HepG2 (cell line): ENCODE results near the gene PTGES3. TPM values are rescaled to one million over a fixed set of nuclear protein-coding genes. Genes with fewer than 3 reads are reported as not detected.
A peak's percentile ranks its signal among the peaks of the same experiment; 100 is the strongest.

ENCODE experiments used
- CREB1 ChIP-seq, 2 experiments: fragments of 450-650 bp in 1 of 2; IDR thresholded peaks; 2 replicates each; pipeline ENCODE4 v1.6.1; 2016 to 2017; ENCODE audit warnings: control low read depth in 1 of 2, mild to moderate bottlenecking in 1 of 2, missing compliant biosample characterization in 1 of 2, missing genetic modification characterization in 1 of 2
- GATAD1 ChIP-seq: IDR thresholded peaks from 2 replicates; pipeline ENCODE4 v1.6.1; 2016; ENCODE audit warnings: missing genetic modification reagents, missing compliant biosample characterization
- HOXA5 ChIP-seq: sonication (generic); formaldehyde crosslinking; IDR thresholded peaks from 2 replicates; pipeline ENCODE4 v1.4.0; 2020; ENCODE audit warnings: missing genetic modification reagents
- KDM1A ChIP-seq: IDR thresholded peaks from 2 replicates; pipeline ENCODE4 v1.6.1; 2016; ENCODE audit warnings: missing compliant biosample characterization
- NFKBIZ ChIP-seq: IDR thresholded peaks from 2 replicates; pipeline ENCODE4 v1.6.1; 2018; ENCODE audit warnings: missing genetic modification reagents, missing compliant biosample characterization
- RFXANK ChIP-seq: IDR thresholded peaks from 2 replicates; pipeline ENCODE4 v1.6.1; 2016
- SALL2 ChIP-seq: sonication (generic); formaldehyde crosslinking; IDR thresholded peaks from 2 replicates; pipeline ENCODE4 v1.8.1; 2023; ENCODE audit warnings: mild to moderate bottlenecking, missing genetic modification reagents, inconsistent platforms
- SIN3A ChIP-seq: IDR thresholded peaks from 2 replicates; pipeline ENCODE4 v1.6.1; 2011; ENCODE audit warnings: low read depth, mild to moderate bottlenecking, control low read depth, low read length, borderline replicate concordance
- SNAPC4 ChIP-seq: sonication (generic); formaldehyde crosslinking; IDR thresholded peaks from 2 replicates; pipeline ENCODE4 v1.4.0; 2020; ENCODE audit warnings: mild to moderate bottlenecking, missing genetic modification reagents
- ZFAT ChIP-seq: sonication (generic); formaldehyde crosslinking; conservative IDR thresholded peaks from 2 replicates; pipeline ENCODE4 v1.8.1; 2023; ENCODE audit warnings: missing genetic modification reagents, inconsistent platforms
- ZNF354B ChIP-seq: sonication (generic); formaldehyde crosslinking; IDR thresholded peaks from 2 replicates; pipeline ENCODE4 v1.8.0; 2022; ENCODE audit warnings: mild to moderate bottlenecking, missing genetic modification reagents
- ZNF574 ChIP-seq: sonication (generic); formaldehyde crosslinking; IDR thresholded peaks from 2 replicates; pipeline ENCODE4 v1.4.0; 2020; ENCODE audit warnings: missing genetic modification reagents
- ZNF644 ChIP-seq: IDR thresholded peaks from 2 replicates; pipeline ENCODE4 v1.6.1; 2016; ENCODE audit warnings: low read depth
- ZNF780A ChIP-seq: sonication (generic); formaldehyde crosslinking; IDR thresholded peaks from 2 replicates; pipeline ENCODE4 v1.8.0; 2022; ENCODE audit warnings: mild to moderate bottlenecking, missing genetic modification reagents, moderate library complexity
- ZNF782 ChIP-seq: sonication (generic); formaldehyde crosslinking; IDR thresholded peaks from 2 replicates; pipeline ENCODE4 v1.4.0; 2020; ENCODE audit warnings: missing genetic modification reagents, mild to moderate bottlenecking, borderline replicate concordance
- ZSCAN22 ChIP-seq: sonication (generic); formaldehyde crosslinking; IDR thresholded peaks from 2 replicates; pipeline ENCODE4 v1.4.0; 2020; ENCODE audit warnings: mild to moderate bottlenecking, missing genetic modification reagents
- polyA plus RNA-seq, 8 experiments: library from polyadenylated mRNA; depleted of rRNA in 3 of 8; stranded (reverse) in 7 of 8; unstranded in 1 of 8; fragments of >200 nt; fragmentation: Illumina TruSeq in 4 of 8; extraction: Trizol in 4 of 8; gene quantifications; 2 replicates each; pipeline versions ENCODE4 v1.2.1 to v1.2.3, GENCODE V29; 2011 to 2016; ENCODE audit warnings: low read depth in 4 of 8, missing spikeins in 1 of 8, mixed read lengths in 1 of 8; ENCODE audit not compliant: insufficient read depth in 1 of 8
- total RNA-seq, 5 experiments: library from RNA; depleted of rRNA; stranded (reverse); fragments of >200 nt; fragmentation: Illumina TruSeq; extraction: Trizol; gene quantifications; 2 replicates each; pipeline ENCODE4 v1.2.3, GENCODE V29; 2016; ENCODE audit warnings: low read depth in 1 of 5
- TF ChIP-seq, protein P1 (sequence below): sonication (generic); formaldehyde crosslinking; IDR thresholded peaks from 2 replicates; pipeline ENCODE4 v1.4.0; 2020; ENCODE audit warnings: mild to moderate bottlenecking, missing genetic modification reagents
- TF ChIP-seq, protein P2 (sequence below): sonication (generic); formaldehyde crosslinking; IDR thresholded peaks from 2 replicates; pipeline ENCODE4 v1.4.0; 2020; ENCODE audit warnings: missing genetic modification reagents

The PTGES3 gene
- total and polyA plus RNA-seq, 2 of the 13 experiments (the other 11 are each of a cell fraction or from before 2014, with no cell fraction given): 54.4 to 159 TPM

DNA sequence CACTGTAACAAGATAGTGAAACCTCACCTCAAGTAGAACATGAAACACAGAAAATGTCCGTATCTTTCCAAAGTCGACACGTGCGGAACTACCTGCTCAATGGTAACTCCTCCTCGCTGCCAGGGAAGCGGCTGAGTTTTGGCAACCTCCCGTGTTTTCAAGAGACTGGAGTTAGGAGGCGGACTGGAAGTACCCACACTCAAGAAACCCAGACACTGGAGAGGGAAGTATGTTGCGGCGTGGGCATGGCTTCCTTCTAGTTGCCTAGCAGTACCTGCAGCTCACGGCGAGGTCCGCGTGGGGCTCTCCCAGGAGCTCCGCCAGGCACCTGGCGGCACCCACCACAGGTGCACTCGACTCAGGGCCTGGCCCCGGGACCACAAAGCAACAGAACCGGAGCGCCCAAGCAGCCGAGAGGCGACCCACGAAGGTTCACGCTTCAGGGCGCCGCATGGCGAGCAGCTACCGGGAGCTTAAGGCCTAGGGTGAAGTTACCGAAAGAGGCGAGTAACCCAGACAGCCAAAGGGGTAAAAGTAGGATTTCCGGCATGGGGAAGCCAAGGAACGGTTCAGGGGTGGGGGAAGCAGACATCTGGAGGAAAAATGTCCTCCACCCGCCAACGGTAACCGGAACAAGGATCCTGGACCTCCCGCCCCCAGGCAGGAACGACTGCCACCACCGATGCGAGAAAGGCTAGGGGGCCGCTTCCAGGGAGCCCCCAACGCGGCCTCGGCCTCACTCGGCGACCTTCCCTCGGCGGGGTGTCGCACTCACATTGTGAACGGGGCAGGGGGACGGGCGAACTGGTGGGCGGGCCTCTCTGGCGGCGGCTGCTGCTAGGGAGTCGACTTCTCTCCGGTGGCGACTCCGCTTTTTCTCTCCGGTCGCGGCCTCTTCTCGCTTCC, 608 bp downstream of the PTGES3 start (continued):
- TF ChIP-seq SNAPC4 (CRISPR knock-in tag) (peak; percentile 88), HOXA5 (peak; percentile 16; the same call in 1 of the 2 replicates), CREB1 (IDR thresholded peaks at IDR 0.05) (no peak), CREB1 (CRISPR knock-in tag; IDR thresholded peaks at IDR 0.05) (no peak), ZFAT (CRISPR knock-in tag) (0 out of 2 replicates have a peak, but pooled peaks have one; percentile 59), NFKBIZ (CRISPR knock-in tag) (no peak), SALL2 (CRISPR knock-in tag) (peak; percentile 55; the same call in 1 of the 2 replicates), KDM1A (CRISPR knock-in tag) (no peak), ZSCAN22 (CRISPR knock-in tag) (no peak), ZNF780A (CRISPR knock-in tag) (no peak), ZNF574 (no peak), ZNF644 (CRISPR knock-in tag) (no peak), SIN3A (peak; percentile 13; the same call in 1 of the 2 replicates), GATAD1 (CRISPR knock-in tag) (peak; percentile 14; the same call in 1 of the 2 replicates), ZNF782 (CRISPR knock-in tag) (no peak), RFXANK (CRISPR knock-in tag) (no peak), ZNF354B (CRISPR knock-in tag) (no peak; the same call in 1 of the 2 replicates)
- TF ChIP-seq, protein P1, sequence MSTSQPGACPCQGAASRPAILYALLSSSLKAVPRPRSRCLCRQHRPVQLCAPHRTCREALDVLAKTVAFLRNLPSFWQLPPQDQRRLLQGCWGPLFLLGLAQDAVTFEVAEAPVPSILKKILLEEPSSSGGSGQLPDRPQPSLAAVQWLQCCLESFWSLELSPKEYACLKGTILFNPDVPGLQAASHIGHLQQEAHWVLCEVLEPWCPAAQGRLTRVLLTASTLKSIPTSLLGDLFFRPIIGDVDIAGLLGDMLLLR: peak; percentile 52; the same call in 1 of the 2 replicates
- TF ChIP-seq, protein P2, sequence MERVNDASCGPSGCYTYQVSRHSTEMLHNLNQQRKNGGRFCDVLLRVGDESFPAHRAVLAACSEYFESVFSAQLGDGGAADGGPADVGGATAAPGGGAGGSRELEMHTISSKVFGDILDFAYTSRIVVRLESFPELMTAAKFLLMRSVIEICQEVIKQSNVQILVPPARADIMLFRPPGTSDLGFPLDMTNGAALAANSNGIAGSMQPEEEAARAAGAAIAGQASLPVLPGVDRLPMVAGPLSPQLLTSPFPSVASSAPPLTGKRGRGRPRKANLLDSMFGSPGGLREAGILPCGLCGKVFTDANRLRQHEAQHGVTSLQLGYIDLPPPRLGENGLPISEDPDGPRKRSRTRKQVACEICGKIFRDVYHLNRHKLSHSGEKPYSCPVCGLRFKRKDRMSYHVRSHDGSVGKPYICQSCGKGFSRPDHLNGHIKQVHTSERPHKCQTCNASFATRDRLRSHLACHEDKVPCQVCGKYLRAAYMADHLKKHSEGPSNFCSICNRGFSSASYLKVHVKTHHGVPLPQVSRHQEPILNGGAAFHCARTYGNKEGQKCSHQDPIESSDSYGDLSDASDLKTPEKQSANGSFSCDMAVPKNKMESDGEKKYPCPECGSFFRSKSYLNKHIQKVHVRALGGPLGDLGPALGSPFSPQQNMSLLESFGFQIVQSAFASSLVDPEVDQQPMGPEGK (CRISPR knock-in tag): peak; percentile 70
